ENCODE measurements around the gene ARHGAP15. TPM values are rescaled to one million over a fixed set of nuclear protein-coding genes. Genes with fewer than 3 reads are reported as not detected.

Gene ARHGAP15
- total and polyA plus RNA-seq, 2 experiments from 2014 or later = not detected

GRCh38 chr2:143347271-143347695, 218.1 kb downstream of the ARHGAP15 start:
- Histone ChIP-seq H4K20me1 (ENCODE audit: insufficient read depth) (no peaks in the 10 kb centered on the region), H3F3A (ENCODE audit: insufficient read depth) (no peaks in the 10 kb centered on the region), H3K27me3 (replicated peaks; ENCODE audit: insufficient read depth) (0 out of 2 replicates have a peak, but pooled peaks cover 6% of the 10 kb centered on the region), H3K4me3 (no peak overlapping the region), H3K4me1 (ENCODE audit: insufficient read depth) (no peaks in the 10 kb centered on the region), H3K79me2 (ENCODE audit: insufficient read depth) (no peaks in the 10 kb centered on the region), H3K9me3 (ENCODE audit: low read depth) (no peaks in the 10 kb centered on the region), H3K9me2 (ENCODE audit: insufficient read depth) (no peaks in the 10 kb centered on the region), H3K36me3 (ENCODE audit: low read depth) (no peaks in the 10 kb centered on the region), H3K9ac (no peak overlapping the region), H3K27ac (no peak overlapping the region), H3K4me2 (ENCODE audit: unreplicated experiment) (no peak overlapping the region), H2AFZ (no peak overlapping the region)
- WGBS, 2 experiments (ENCODE audit: low coverage in 1 of 2, low lambda C conversion rate in 2 of 2, missing lambda C conversion rate in 2 of 2) = 71 to 76% methylated on average over 10 of the region's 10 CpGs
- no peak for DNase-seq
- no peak for TF ChIP-seq EZH2phosphoT487 (IDR thresholded peaks at IDR 0.05; ENCODE audit: insufficient read depth, low read depth)
- TF ChIP-seq EZH2 (IDR thresholded peaks at IDR 0.05; ENCODE audit: insufficient read depth, poor library complexity, severe bottlenecking) = no peak
- in situ Hi-C loops (cut with MboI) = no loop called here

- Histone ChIP-seq H3K9ac (no peak overlapping the region), H3K9me3 (ENCODE audit: low read depth) (no peaks in the 10 kb centered on the region), H4K20me1 (ENCODE audit: insufficient read depth) (no peaks in the 10 kb centered on the region), H3K4me2 (ENCODE audit: unreplicated experiment) (no peak overlapping the region), H3F3A (ENCODE audit: insufficient read depth) (no peaks in the 10 kb centered on the region), H3K36me3 (ENCODE audit: low read depth) (no peaks in the 10 kb centered on the region), H3K4me1 (ENCODE audit: insufficient read depth) (no peaks in the 10 kb centered on the region), H3K79me2 (ENCODE audit: insufficient read depth) (no peaks in the 10 kb centered on the region), H3K27me3 (replicated peaks; ENCODE audit: insufficient read depth) (0 out of 2 replicates have a peak, but pooled peaks cover 6% of the 10 kb centered on the region), H2AFZ (no peak overlapping the region), H3K4me3 (no peak overlapping the region), H3K9me2 (ENCODE audit: insufficient read depth) (no peaks in the 10 kb centered on the region), H3K27ac (no peak overlapping the region)
- DNase-seq = no peak
- TF ChIP-seq EZH2phosphoT487 (IDR thresholded peaks at IDR 0.05; ENCODE audit: insufficient read depth, low read depth) = no peak
- TF ChIP-seq EZH2 (IDR thresholded peaks at IDR 0.05; ENCODE audit: insufficient read depth, poor library complexity, severe bottlenecking) = no peak
- in situ Hi-C loops (cut with MboI) = no loop called here
- 74 to 79% methylated on average over 4 of the region's 4 CpGs for WGBS, 2 experiments (ENCODE audit: low coverage in 1 of 2, low lambda C conversion rate in 2 of 2, missing lambda C conversion rate in 2 of 2)
These were observed 218.7 kb downstream of the ARHGAP15 start for GRCh38 chr2:143347901-143348414.

GRCh38 chr2:143354050-143354750, 225.0 kb downstream of the ARHGAP15 start:
- no peaks in the 10 kb centered on the region for H3K27me3 ChIP-seq (replicated peaks; ENCODE audit: insufficient read depth)
- H3K36me3 ChIP-seq (ENCODE audit: low read depth) = no peaks in the 10 kb centered on the region
- H3F3A ChIP-seq (ENCODE audit: insufficient read depth) = no peaks in the 10 kb centered on the region
- H3K9me3 ChIP-seq (ENCODE audit: low read depth) = no peaks in the 10 kb centered on the region
- H3K9ac ChIP-seq = no peak overlapping the region
- in situ Hi-C loops (cut with MboI) = no loop called here
- no peak overlapping the region for H2AFZ ChIP-seq
- no peak overlapping the region for H3K27ac ChIP-seq
- no peak overlapping the region for H3K4me3 ChIP-seq
- no peaks in the 10 kb centered on the region for H3K4me1 ChIP-seq (ENCODE audit: insufficient read depth)
- no peaks in the 10 kb centered on the region for H4K20me1 ChIP-seq (ENCODE audit: insufficient read depth)
- no peak overlapping the region for H3K4me2 ChIP-seq (ENCODE audit: unreplicated experiment)
- no peaks in the 10 kb centered on the region for H3K79me2 ChIP-seq (ENCODE audit: insufficient read depth)
- no peaks in the 10 kb centered on the region for H3K9me2 ChIP-seq (ENCODE audit: insufficient read depth)
- TF ChIP-seq EZH2phosphoT487 (IDR thresholded peaks at IDR 0.05; ENCODE audit: insufficient read depth, low read depth) (no peak), EZH2 (IDR thresholded peaks at IDR 0.05; ENCODE audit: insufficient read depth, poor library complexity, severe bottlenecking) (no peak)
- DNase-seq = no peak
- WGBS, 2 experiments (ENCODE audit: low coverage in 1 of 2, low lambda C conversion rate in 2 of 2, missing lambda C conversion rate in 2 of 2) = 71 to 80% methylated on average over 13 of the region's 13 CpGs

- Histone ChIP-seq H3K9me3 (ENCODE audit: low read depth) (no peaks in the 10 kb centered on the region), H3K4me2 (ENCODE audit: unreplicated experiment) (no peak overlapping the region), H3K36me3 (ENCODE audit: low read depth) (no peaks in the 10 kb centered on the region), H4K20me1 (ENCODE audit: insufficient read depth) (no peaks in the 10 kb centered on the region), H3K79me2 (ENCODE audit: insufficient read depth) (no peaks in the 10 kb centered on the region), H3K9ac (no peak overlapping the region), H3K27me3 (replicated peaks; ENCODE audit: insufficient read depth) (no peaks in the 10 kb centered on the region), H3K9me2 (ENCODE audit: insufficient read depth) (no peaks in the 10 kb centered on the region), H3K4me1 (ENCODE audit: insufficient read depth) (no peaks in the 10 kb centered on the region), H3K27ac (no peak overlapping the region), H2AFZ (no peak overlapping the region), H3F3A (ENCODE audit: insufficient read depth) (no peaks in the 10 kb centered on the region), H3K4me3 (no peak overlapping the region)
- no peak for DNase-seq
- in situ Hi-C loops (cut with MboI) = no loop called here
- TF ChIP-seq EZH2phosphoT487 (IDR thresholded peaks at IDR 0.05; ENCODE audit: insufficient read depth, low read depth) = no peak
- TF ChIP-seq EZH2 (IDR thresholded peaks at IDR 0.05; ENCODE audit: insufficient read depth, poor library complexity, severe bottlenecking) = no peak
- WGBS, 2 experiments (ENCODE audit: low coverage in 1 of 2, low lambda C conversion rate in 2 of 2, missing lambda C conversion rate in 2 of 2) = 58 to 59% methylated on average over 6 of the region's 6 CpGs
These were observed 226.7 kb downstream of the ARHGAP15 start for GRCh38 chr2:143355870-143356269.
